Fibroblast of mammary gland (primary cell): ENCODE results near the gene TLR7.

ENCODE experiments used
- DNase-seq: peaks from one replicate; pipeline ENCODE4 v3.0.0-alpha.2; 2010; ENCODE audit warnings: low read depth
- H3K4me3 ChIP-seq: 2 replicates; pipeline ENCODE4 v1.5.1; 2011; ENCODE audit warnings: low read depth, mild to moderate bottlenecking, low read length, moderate library complexity; ENCODE audit not compliant: control insufficient read depth
- TF ChIP-seq, protein P1 (sequence below): conservative IDR thresholded peaks from 2 replicates; pipeline ENCODE4 v1.5.1; 2011; ENCODE audit warnings: low read depth, low read length, inconsistent platforms; ENCODE audit not compliant: control insufficient read depth, insufficient read depth

TLR7 gene

DNA sequence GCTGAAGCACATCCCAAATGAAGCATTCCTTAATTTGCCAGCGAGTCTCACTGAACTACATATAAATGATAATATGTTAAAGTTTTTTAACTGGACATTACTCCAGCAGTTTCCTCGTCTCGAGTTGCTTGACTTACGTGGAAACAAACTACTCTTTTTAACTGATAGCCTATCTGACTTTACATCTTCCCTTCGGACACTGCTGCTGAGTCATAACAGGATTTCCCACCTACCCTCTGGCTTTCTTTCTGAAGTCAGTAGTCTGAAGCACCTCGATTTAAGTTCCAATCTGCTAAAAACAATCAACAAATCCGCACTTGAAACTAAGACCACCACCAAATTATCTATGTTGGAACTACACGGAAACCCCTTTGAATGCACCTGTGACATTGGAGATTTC, 54.1 kb downstream of the TLR7 start:
- TF ChIP-seq, protein P1, sequence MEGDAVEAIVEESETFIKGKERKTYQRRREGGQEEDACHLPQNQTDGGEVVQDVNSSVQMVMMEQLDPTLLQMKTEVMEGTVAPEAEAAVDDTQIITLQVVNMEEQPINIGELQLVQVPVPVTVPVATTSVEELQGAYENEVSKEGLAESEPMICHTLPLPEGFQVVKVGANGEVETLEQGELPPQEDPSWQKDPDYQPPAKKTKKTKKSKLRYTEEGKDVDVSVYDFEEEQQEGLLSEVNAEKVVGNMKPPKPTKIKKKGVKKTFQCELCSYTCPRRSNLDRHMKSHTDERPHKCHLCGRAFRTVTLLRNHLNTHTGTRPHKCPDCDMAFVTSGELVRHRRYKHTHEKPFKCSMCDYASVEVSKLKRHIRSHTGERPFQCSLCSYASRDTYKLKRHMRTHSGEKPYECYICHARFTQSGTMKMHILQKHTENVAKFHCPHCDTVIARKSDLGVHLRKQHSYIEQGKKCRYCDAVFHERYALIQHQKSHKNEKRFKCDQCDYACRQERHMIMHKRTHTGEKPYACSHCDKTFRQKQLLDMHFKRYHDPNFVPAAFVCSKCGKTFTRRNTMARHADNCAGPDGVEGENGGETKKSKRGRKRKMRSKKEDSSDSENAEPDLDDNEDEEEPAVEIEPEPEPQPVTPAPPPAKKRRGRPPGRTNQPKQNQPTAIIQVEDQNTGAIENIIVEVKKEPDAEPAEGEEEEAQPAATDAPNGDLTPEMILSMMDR = no peak
- DNase-seq = no peak
- no peak overlapping the region for H3K4me3 ChIP-seq

DNA sequence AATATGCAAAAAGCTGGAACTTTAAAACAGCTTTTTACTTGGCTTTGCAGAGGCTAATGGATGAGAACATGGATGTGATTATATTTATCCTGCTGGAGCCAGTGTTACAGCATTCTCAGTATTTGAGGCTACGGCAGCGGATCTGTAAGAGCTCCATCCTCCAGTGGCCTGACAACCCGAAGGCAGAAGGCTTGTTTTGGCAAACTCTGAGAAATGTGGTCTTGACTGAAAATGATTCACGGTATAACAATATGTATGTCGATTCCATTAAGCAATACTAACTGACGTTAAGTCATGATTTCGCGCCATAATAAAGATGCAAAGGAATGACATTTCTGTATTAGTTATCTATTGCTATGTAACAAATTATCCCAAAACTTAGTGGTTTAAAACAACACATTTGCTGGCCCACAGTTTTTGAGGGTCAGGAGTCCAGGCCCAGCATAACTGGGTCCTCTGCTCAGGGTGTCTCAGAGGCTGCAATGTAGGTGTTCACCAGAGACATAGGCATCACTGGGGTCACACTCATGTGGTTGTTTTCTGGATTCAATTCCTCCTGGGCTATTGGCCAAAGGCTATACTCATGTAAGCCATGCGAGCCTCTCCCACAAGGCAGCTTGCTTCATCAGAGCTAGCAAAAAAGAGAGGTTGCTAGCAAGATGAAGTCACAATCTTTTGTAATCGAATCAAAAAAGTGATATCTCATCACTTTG, 55.2 kb downstream of the TLR7 start:
- TF ChIP-seq, protein P1 = no peak
- no peak overlapping the region for H3K4me3 ChIP-seq
- DNase-seq = peak; percentile 68

DNA sequence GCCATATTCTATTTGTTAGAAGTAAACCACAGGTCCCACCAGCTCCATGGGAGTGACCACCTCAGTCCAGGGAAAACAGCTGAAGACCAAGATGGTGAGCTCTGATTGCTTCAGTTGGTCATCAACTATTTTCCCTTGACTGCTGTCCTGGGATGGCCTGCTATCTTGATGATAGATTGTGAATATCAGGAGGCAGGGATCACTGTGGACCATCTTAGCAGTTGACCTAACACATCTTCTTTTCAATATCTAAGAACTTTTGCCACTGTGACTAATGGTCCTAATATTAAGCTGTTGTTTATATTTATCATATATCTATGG, 55.7 kb downstream of the TLR7 start:
- TF ChIP-seq, protein P1 = no peak
- DNase-seq = no peak
- no peak overlapping the region for H3K4me3 ChIP-seq

DNA sequence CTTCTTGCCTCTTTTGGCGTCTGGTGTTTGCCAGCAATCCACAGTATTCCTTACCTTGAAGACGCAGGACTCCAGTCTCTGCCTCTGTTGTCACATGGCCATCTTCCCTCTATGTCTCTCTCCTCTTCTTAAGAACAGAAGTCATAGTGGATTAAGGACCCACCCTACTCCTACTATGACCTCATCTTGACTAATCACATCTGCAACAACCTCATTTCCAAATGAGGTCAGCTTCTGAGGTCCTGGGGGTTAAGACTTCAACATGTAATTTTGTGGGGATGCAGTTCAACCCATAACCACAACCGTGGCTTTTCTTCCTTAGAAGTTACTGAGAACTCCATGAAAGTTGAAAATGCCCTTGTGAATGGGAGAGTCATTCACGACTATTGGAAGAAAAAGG, 62.8 kb downstream of the TLR7 start:
- H3K4me3 ChIP-seq = no peak overlapping the region
- DNase-seq = peak; percentile 70
- TF ChIP-seq, protein P1 = no peak

DNA sequence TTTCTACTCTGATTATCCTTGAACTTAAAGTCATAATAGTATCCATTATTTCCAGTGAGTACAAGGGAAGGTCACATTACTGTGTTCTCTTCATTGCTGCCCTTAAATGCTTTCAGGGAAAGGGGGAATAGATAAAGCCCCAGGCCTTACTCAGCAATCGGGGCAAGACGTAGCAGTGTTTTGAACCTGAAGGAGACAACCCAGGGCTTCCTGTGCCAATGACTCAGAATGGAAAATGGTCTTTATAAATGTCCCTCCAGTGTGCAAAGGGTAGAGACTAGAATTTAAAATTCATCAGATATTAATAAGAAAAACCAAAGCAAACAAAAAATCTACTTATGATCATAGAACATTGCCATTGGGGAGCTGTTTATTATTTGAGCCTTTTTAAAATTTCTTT, 63.3 kb downstream of the TLR7 start:
- H3K4me3 ChIP-seq = no peak overlapping the region
- TF ChIP-seq, protein P1 = no peak
- DNase-seq = no peak

DNA sequence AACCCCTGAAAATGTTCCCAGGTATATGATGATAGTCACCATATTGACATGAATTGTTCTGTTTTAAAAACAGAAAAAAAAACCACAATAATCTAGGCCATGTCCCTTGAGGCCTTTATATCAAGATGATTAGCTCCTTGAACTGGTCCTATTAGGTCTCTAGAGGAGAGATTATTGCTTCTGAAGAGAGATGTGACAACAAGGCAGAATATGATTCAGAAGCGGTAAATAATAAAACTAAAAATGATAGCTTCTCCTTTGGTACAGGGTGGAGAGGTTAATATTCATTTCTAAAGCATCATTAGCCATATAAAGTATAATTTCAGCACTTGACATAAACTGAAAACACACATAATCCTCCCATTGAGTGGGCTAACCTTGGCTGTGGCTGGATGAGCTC, 65.4 kb downstream of the TLR7 start:
- TF ChIP-seq, protein P1 = no peak

DNA sequence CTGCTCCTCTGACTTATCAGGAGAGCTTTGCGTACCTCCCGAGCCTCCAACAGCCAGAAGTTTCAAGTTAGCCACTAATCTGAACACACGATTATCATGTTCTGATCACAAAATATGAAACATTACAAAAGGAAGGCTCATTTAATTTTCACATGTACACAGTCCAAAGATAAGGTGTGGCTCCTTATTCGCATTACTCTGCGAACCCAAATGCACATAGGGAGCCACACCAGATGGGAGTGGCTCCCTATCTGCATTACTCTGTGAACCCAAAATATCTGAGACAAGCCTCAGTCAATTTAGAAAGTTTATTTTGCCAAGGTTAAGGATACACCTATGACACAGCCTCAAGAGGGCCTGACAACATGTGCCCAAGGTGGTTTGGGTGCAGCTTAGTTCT, 68.0 kb downstream of the TLR7 start:
- TF ChIP-seq, protein P1 = no peak
- H3K4me3 ChIP-seq = no peak overlapping the region
- no peak for DNase-seq

More for the DNA sequence above, 65.4 kb downstream of the TLR7 start:
- no peak for DNase-seq
- no peak overlapping the region for H3K4me3 ChIP-seq
